ENCODE results near the gene CALM1.

Gene CALM1

GRCh38 chr14:90416720-90417119 lies 19.9 kb downstream of the CALM1 start:
- H3K36me3 Mint-ChIP-seq (ENCODE audit: low read depth) = no peaks in the 10 kb centered on the region

GRCh38 chr14:90418053-90418452 lies 21.2 kb downstream of the CALM1 start:
- Mint-ChIP-seq H3K9me3 (no peaks in the 10 kb centered on the region), H3K27ac (no peak overlapping the region), H3K27me3 (no peaks in the 10 kb centered on the region), H3K36me3 (ENCODE audit: low read depth) (no peaks in the 10 kb centered on the region), H3K4me3 (no peak overlapping the region), H3K4me1 (ENCODE audit: low read depth) (no peaks in the 10 kb centered on the region)

More at GRCh38 chr14:90416720-90417119, 19.9 kb downstream of the CALM1 start:
- Mint-ChIP-seq H3K4me3 (no peak overlapping the region), H3K9me3 (no peaks in the 10 kb centered on the region), H3K27ac (no peak overlapping the region), H3K4me1 (ENCODE audit: low read depth) (no peaks in the 10 kb centered on the region), H3K27me3 (no peaks in the 10 kb centered on the region)

GRCh38 chr14:90419200-90419599 lies 22.4 kb downstream of the CALM1 start:
- Mint-ChIP-seq H3K4me3 (no peak overlapping the region), H3K9me3 (no peaks in the 10 kb centered on the region), H3K27ac (no peak overlapping the region), H3K36me3 (ENCODE audit: low read depth) (no peaks in the 10 kb centered on the region), H3K4me1 (ENCODE audit: low read depth) (no peaks in the 10 kb centered on the region), H3K27me3 (no peaks in the 10 kb centered on the region)

GRCh38 chr14:90421001-90421631 lies 24.3 kb downstream of the CALM1 start:
- Mint-ChIP-seq H3K27me3 (no peaks in the 10 kb centered on the region), H3K4me3 (no peak overlapping the region), H3K36me3 (ENCODE audit: low read depth) (no peaks in the 10 kb centered on the region), H3K27ac (no peak overlapping the region), H3K9me3 (no peaks in the 10 kb centered on the region), H3K4me1 (ENCODE audit: low read depth) (no peaks in the 10 kb centered on the region)

GRCh38 chr14:90421632-90422020 lies 24.8 kb downstream of the CALM1 start:
- Mint-ChIP-seq H3K27me3 (no peaks in the 10 kb centered on the region), H3K36me3 (ENCODE audit: low read depth) (no peaks in the 10 kb centered on the region), H3K27ac (no peak overlapping the region), H3K4me3 (no peak overlapping the region), H3K9me3 (no peaks in the 10 kb centered on the region), H3K4me1 (ENCODE audit: low read depth) (no peaks in the 10 kb centered on the region)

GRCh38 chr14:90423166-90423565 lies 26.3 kb downstream of the CALM1 start:
- Mint-ChIP-seq H3K4me3 (no peak overlapping the region), H3K36me3 (ENCODE audit: low read depth) (no peaks in the 10 kb centered on the region), H3K9me3 (no peaks in the 10 kb centered on the region), H3K4me1 (ENCODE audit: low read depth) (no peaks in the 10 kb centered on the region), H3K27me3 (no peaks in the 10 kb centered on the region), H3K27ac (no peak overlapping the region)

GRCh38 chr14:90424075-90424474 lies 27.2 kb downstream of the CALM1 start:
- Mint-ChIP-seq H3K27me3 (no peaks in the 10 kb centered on the region), H3K9me3 (no peaks in the 10 kb centered on the region), H3K27ac (no peak overlapping the region), H3K36me3 (ENCODE audit: low read depth) (no peaks in the 10 kb centered on the region), H3K4me3 (no peak overlapping the region), H3K4me1 (ENCODE audit: low read depth) (no peaks in the 10 kb centered on the region)

- no peaks in the 10 kb centered on the region for H3K36me3 Mint-ChIP-seq (ENCODE audit: low read depth)
- no peaks in the 10 kb centered on the region for H3K27me3 Mint-ChIP-seq
- H3K4me3 Mint-ChIP-seq = no peak overlapping the region
- H3K4me1 Mint-ChIP-seq (ENCODE audit: low read depth) = no peaks in the 10 kb centered on the region
- H3K27ac Mint-ChIP-seq = no peak overlapping the region
- H3K9me3 Mint-ChIP-seq = no peaks in the 10 kb centered on the region
Observed at GRCh38 chr14:90424686-90425372, 28.0 kb downstream of the CALM1 start.

GRCh38 chr14:90425373-90425879 lies 28.6 kb downstream of the CALM1 start:
- no peak overlapping the region for H3K4me3 Mint-ChIP-seq
- H3K4me1 Mint-ChIP-seq (ENCODE audit: low read depth) = no peaks in the 10 kb centered on the region
- no peaks in the 10 kb centered on the region for H3K27me3 Mint-ChIP-seq
- no peak overlapping the region for H3K27ac Mint-ChIP-seq
- H3K36me3 Mint-ChIP-seq (ENCODE audit: low read depth) = no peaks in the 10 kb centered on the region
- H3K9me3 Mint-ChIP-seq = no peaks in the 10 kb centered on the region

GRCh38 chr14:90426031-90426540 lies 29.3 kb downstream of the CALM1 start:
- no peaks in the 10 kb centered on the region for H3K36me3 Mint-ChIP-seq (ENCODE audit: low read depth)
- H3K9me3 Mint-ChIP-seq = no peaks in the 10 kb centered on the region
- no peaks in the 10 kb centered on the region for H3K4me1 Mint-ChIP-seq (ENCODE audit: low read depth)
- no peak overlapping the region for H3K27ac Mint-ChIP-seq
- H3K4me3 Mint-ChIP-seq = no peak overlapping the region
- H3K27me3 Mint-ChIP-seq = no peaks in the 10 kb centered on the region

GRCh38 chr14:90426663-90427062 lies 29.8 kb downstream of the CALM1 start:
- Mint-ChIP-seq H3K9me3 (no peaks in the 10 kb centered on the region), H3K4me1 (ENCODE audit: low read depth) (no peaks in the 10 kb centered on the region), H3K4me3 (no peak overlapping the region), H3K27me3 (no peaks in the 10 kb centered on the region), H3K36me3 (ENCODE audit: low read depth) (no peaks in the 10 kb centered on the region), H3K27ac (no peak overlapping the region)

GRCh38 chr14:90427848-90428426 lies 31.1 kb downstream of the CALM1 start:
- Mint-ChIP-seq H3K9me3 (no peaks in the 10 kb centered on the region), H3K27ac (no peak overlapping the region), H3K4me3 (no peak overlapping the region), H3K36me3 (ENCODE audit: low read depth) (no peaks in the 10 kb centered on the region), H3K4me1 (ENCODE audit: low read depth) (no peaks in the 10 kb centered on the region), H3K27me3 (no peaks in the 10 kb centered on the region)

GRCh38 chr14:90428676-90429075 lies 31.8 kb downstream of the CALM1 start:
- H3K27ac Mint-ChIP-seq = no peak overlapping the region

GRCh38 chr14:90429236-90429635 lies 32.4 kb downstream of the CALM1 start:
- Mint-ChIP-seq H3K9me3 (no peaks in the 10 kb centered on the region), H3K27me3 (no peaks in the 10 kb centered on the region), H3K36me3 (ENCODE audit: low read depth) (no peaks in the 10 kb centered on the region), H3K27ac (no peak overlapping the region), H3K4me3 (no peak overlapping the region), H3K4me1 (ENCODE audit: low read depth) (no peaks in the 10 kb centered on the region)

More at GRCh38 chr14:90428676-90429075, 31.8 kb downstream of the CALM1 start:
- Mint-ChIP-seq H3K4me3 (no peak overlapping the region), H3K4me1 (ENCODE audit: low read depth) (no peaks in the 10 kb centered on the region), H3K36me3 (ENCODE audit: low read depth) (no peaks in the 10 kb centered on the region), H3K27me3 (no peaks in the 10 kb centered on the region), H3K9me3 (no peaks in the 10 kb centered on the region)

GRCh38 chr14:90429754-90430153 lies 32.9 kb downstream of the CALM1 start:
- no peaks in the 10 kb centered on the region for H3K27me3 Mint-ChIP-seq
- no peak overlapping the region for H3K4me3 Mint-ChIP-seq
- no peak overlapping the region for H3K27ac Mint-ChIP-seq
- H3K4me1 Mint-ChIP-seq (ENCODE audit: low read depth) = no peaks in the 10 kb centered on the region
- no peaks in the 10 kb centered on the region for H3K36me3 Mint-ChIP-seq (ENCODE audit: low read depth)
- H3K9me3 Mint-ChIP-seq = no peaks in the 10 kb centered on the region
